ENCODE data around the gene HPGDS. TPM values are rescaled to one million over a fixed set of nuclear protein-coding genes. Genes with fewer than 3 reads are reported as not detected.

HPGDS gene
- total RNA-seq, 2 experiments from 2014 or later = not detected

GRCh38 chr4:94290245-94290644, 52.4 kb downstream of the HPGDS start:
- H3K4me1 Mint-ChIP-seq (ENCODE audit: low read depth) = no peaks in the 10 kb centered on the region
- H3K9me3 Mint-ChIP-seq = no peaks in the 10 kb centered on the region
- ATAC-seq (ENCODE audit: poor library complexity) = no peak
- H3K27ac Mint-ChIP-seq = no peak overlapping the region
- H3K27me3 Mint-ChIP-seq = no peaks in the 10 kb centered on the region
- Histone ChIP-seq H3K27ac (ENCODE audit: low read depth in 1 of 2, low read length in 2 of 2) (no peak overlapping the region), H3K4me1 (ENCODE audit: insufficient read depth, low read length) (no peaks in the 10 kb centered on the region), H3K4me3 (ENCODE audit: low read length) (no peak overlapping the region), H3K36me3 (ENCODE audit: insufficient read depth, low read length) (peaks cover 22% of the 10 kb centered on the region), H3K27me3 (ENCODE audit: control insufficient read depth in 1 of 2, insufficient read depth in 2 of 2, low read length in 2 of 2) (no peaks in the 10 kb centered on the region), H3K9me3 (ENCODE audit: control insufficient read depth in 1 of 2, insufficient read depth in 1 of 2, low read length in 2 of 2) (no peaks in the 10 kb centered on the region)
- no peak for DNase-seq
- H3K36me3 Mint-ChIP-seq (ENCODE audit: low read depth) = peaks cover 59% of the 10 kb centered on the region
- POLR2A ChIA-PET = no interaction called here
- no peak overlapping the region for H3K4me3 Mint-ChIP-seq
- TF ChIP-seq, protein P1, sequence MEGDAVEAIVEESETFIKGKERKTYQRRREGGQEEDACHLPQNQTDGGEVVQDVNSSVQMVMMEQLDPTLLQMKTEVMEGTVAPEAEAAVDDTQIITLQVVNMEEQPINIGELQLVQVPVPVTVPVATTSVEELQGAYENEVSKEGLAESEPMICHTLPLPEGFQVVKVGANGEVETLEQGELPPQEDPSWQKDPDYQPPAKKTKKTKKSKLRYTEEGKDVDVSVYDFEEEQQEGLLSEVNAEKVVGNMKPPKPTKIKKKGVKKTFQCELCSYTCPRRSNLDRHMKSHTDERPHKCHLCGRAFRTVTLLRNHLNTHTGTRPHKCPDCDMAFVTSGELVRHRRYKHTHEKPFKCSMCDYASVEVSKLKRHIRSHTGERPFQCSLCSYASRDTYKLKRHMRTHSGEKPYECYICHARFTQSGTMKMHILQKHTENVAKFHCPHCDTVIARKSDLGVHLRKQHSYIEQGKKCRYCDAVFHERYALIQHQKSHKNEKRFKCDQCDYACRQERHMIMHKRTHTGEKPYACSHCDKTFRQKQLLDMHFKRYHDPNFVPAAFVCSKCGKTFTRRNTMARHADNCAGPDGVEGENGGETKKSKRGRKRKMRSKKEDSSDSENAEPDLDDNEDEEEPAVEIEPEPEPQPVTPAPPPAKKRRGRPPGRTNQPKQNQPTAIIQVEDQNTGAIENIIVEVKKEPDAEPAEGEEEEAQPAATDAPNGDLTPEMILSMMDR (IDR thresholded peaks at IDR 0.05) = peak; percentile 11
- intact Hi-C loops (cut with DNase I, micrococcal nuclease) = no loop called here
- CTCF ChIA-PET = no interaction called here

DNA sequence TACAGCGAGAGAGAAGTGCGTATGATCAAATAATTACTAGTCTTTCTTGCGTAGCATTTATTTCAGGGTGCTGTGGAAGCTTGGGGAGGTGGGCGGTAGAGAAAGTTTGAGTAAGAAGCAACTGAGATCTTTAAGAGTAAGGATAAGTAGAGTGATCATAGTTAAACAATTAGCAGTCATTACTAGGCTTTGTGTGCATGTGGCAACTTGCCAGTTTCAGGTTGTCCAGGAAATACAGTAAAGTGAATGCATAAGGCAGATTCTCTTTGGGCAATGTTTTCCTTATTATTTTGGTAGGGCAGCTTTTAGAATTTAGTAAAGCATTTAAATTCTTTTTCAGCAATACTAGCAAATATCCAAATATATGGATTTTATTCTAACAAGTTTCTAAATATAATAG, 57.0 kb downstream of the HPGDS start:
- no peaks in the 10 kb centered on the region for H3K27me3 ChIP-seq (ENCODE audit: control insufficient read depth in 1 of 2, insufficient read depth in 2 of 2, low read length in 2 of 2)
- intact Hi-C loops (cut with DNase I, micrococcal nuclease) = no loop called here
- peaks cover 39% of the 10 kb centered on the region for H3K36me3 ChIP-seq (ENCODE audit: insufficient read depth, low read length)
- peaks cover 78% of the 10 kb centered on the region for H3K36me3 Mint-ChIP-seq (ENCODE audit: low read depth)
- H3K27ac Mint-ChIP-seq = no peak overlapping the region
- TF ChIP-seq, protein P1 (IDR thresholded peaks at IDR 0.05) = no peak
- no peaks in the 10 kb centered on the region for H3K4me1 Mint-ChIP-seq (ENCODE audit: low read depth)
- POLR2A ChIA-PET = no interaction called here
- CTCF ChIA-PET = no interaction called here
- no peaks in the 10 kb centered on the region for H3K27me3 Mint-ChIP-seq
- no peaks in the 10 kb centered on the region for H3K4me1 ChIP-seq (ENCODE audit: insufficient read depth, low read length)
- H3K9me3 Mint-ChIP-seq = no peaks in the 10 kb centered on the region
- no peak overlapping the region for H3K4me3 Mint-ChIP-seq
- no peaks in the 10 kb centered on the region for H3K9me3 ChIP-seq (ENCODE audit: control insufficient read depth in 1 of 2, insufficient read depth in 1 of 2, low read length in 2 of 2)
- H3K4me3 ChIP-seq (ENCODE audit: low read length) = no peak overlapping the region
- ATAC-seq (ENCODE audit: poor library complexity) = no peak
- no peak for DNase-seq
- no peak overlapping the region for H3K27ac ChIP-seq (ENCODE audit: low read depth in 1 of 2, low read length in 2 of 2)

DNA sequence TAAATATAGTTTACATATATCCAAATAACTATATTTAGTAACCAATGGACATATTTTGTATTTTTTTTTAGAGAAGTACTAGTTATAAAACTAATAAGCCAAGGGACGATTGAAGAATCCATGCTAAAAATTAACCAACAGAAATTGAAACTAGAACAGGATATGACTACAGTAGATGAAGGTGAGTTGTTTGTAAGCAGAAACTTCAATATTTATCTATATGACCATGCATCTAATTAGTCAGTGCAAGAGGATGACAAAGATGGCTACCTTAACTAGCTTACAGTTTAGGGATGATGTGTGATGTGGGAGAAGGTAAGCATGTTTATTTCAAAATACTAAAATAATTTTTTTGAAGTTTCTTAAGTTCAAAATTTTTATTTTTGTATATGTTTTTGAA, 57.7 kb downstream of the HPGDS start:
- TF ChIP-seq, protein P1 (IDR thresholded peaks at IDR 0.05) = no peak
- H3K27me3 Mint-ChIP-seq = no peaks in the 10 kb centered on the region
- H3K9me3 Mint-ChIP-seq = no peaks in the 10 kb centered on the region
- Histone ChIP-seq H3K9me3 (ENCODE audit: control insufficient read depth in 1 of 2, insufficient read depth in 1 of 2, low read length in 2 of 2) (no peaks in the 10 kb centered on the region), H3K27ac (ENCODE audit: low read depth in 1 of 2, low read length in 2 of 2) (no peak overlapping the region), H3K27me3 (ENCODE audit: control insufficient read depth in 1 of 2, insufficient read depth in 2 of 2, low read length in 2 of 2) (no peaks in the 10 kb centered on the region), H3K4me1 (ENCODE audit: insufficient read depth, low read length) (no peaks in the 10 kb centered on the region), H3K36me3 (ENCODE audit: insufficient read depth, low read length) (peaks cover 43% of the 10 kb centered on the region), H3K4me3 (ENCODE audit: low read length) (no peak overlapping the region)
- CTCF ChIA-PET = interaction anchor here (1.0 kb wide), 1 partner anchor 9 kb away, joined by 5 read pairs; no protein-coding TSS in a partner anchor
- no peak overlapping the region for H3K27ac Mint-ChIP-seq
- no peak for ATAC-seq (ENCODE audit: poor library complexity)
- intact Hi-C loops (cut with DNase I, micrococcal nuclease) = no loop called here
- no peaks in the 10 kb centered on the region for H3K4me1 Mint-ChIP-seq (ENCODE audit: low read depth)
- no peak for DNase-seq
- no peak overlapping the region for H3K4me3 Mint-ChIP-seq
- peaks cover 81% of the 10 kb centered on the region for H3K36me3 Mint-ChIP-seq (ENCODE audit: low read depth)
- POLR2A ChIA-PET = no interaction called here

Measured in CD4-positive, alpha-beta T cell (primary cell).